A673 (cell line): ENCODE results near the gene IL34. TPM values are rescaled to one million over a fixed set of nuclear protein-coding genes. Genes with fewer than 3 reads are reported as not detected.

Experiments
- BruUV-seq: library from RNA; stranded (reverse); fragments of 400-500 nt; replicated peaks from 2 replicates; lab custom pipeline; 2021; lab: Mats Ljungman, UMichigan
- CTCF ChIA-PET: fragments of 300-600 bp; sonication (Branson Sonifier 250); formaldehyde crosslinking; loops from one replicate; lab custom pipeline; 2022; ENCODE audit warnings: antibody characterized with exemption; lab: Charles Lee
- POLR2A ChIA-PET: fragments of 300-600 bp; sonication (Branson Sonifier 250); formaldehyde crosslinking; loops from one replicate; lab custom pipeline; 2022; ENCODE audit warnings: antibody characterized with exemption; ENCODE audit not compliant: low non-redundant PET; lab: Charles Lee
- DNase-seq: peaks from one replicate; pipeline ENCODE4 v3.0.0-alpha.2; 2015; ENCODE audit warnings: low spot score
- H3K27ac ChIP-seq: fragments of 200-600 bp; sonication (generic); 2 replicates; pipeline ENCODE4 v1.5.1; 2016; ENCODE audit warnings: mixed run types, low read depth, mild to moderate bottlenecking, mixed read lengths, antibody characterized with exemption, low read length; ENCODE audit not compliant: poor library complexity, severe bottlenecking
- H3K27me3 ChIP-seq: fragments of 200-600 bp; sonication (generic); replicated peaks from 2 replicates; pipeline ENCODE4 v1.6.1; 2017; ENCODE audit warnings: mixed run types, low read depth, mild to moderate bottlenecking, mixed read lengths, antibody characterized with exemption, low read length; ENCODE audit not compliant: insufficient read depth, poor library complexity
- H3K36me3 ChIP-seq: fragments of 200-600 bp; sonication (generic); 2 replicates; pipeline ENCODE4 v1.6.1; 2016; ENCODE audit warnings: mixed run types, mild to moderate bottlenecking, mixed read lengths, antibody characterized with exemption, low read length; ENCODE audit not compliant: insufficient read depth, poor library complexity, severe bottlenecking
- H3K4me1 ChIP-seq: fragments of 200-600 bp; sonication (generic); 2 replicates; pipeline ENCODE4 v1.6.1; 2017; ENCODE audit warnings: mixed run types, mild to moderate bottlenecking, mixed read lengths, antibody characterized with exemption, low read length; ENCODE audit not compliant: insufficient read depth, poor library complexity, severe bottlenecking
- H3K4me3 ChIP-seq: fragments of 200-600 bp; sonication (generic); 2 replicates; pipeline ENCODE4 v1.5.1; 2016; ENCODE audit warnings: low read depth, mixed run types, mild to moderate bottlenecking, mixed read lengths, low read length; ENCODE audit not compliant: poor library complexity, severe bottlenecking
- H3K9me3 ChIP-seq: fragments of 200-600 bp; sonication (generic); 2 replicates; pipeline ENCODE4 v1.6.1; 2016; ENCODE audit warnings: mixed run types, low read depth, mild to moderate bottlenecking, mixed read lengths, antibody characterized with exemption, low read length; ENCODE audit not compliant: poor library complexity, severe bottlenecking
- CTCF ChIP-seq: fragments of 300-800, 200-600 bp; sonication (generic); conservative IDR thresholded peaks from 2 replicates; pipeline ENCODE4 v1.5.1; 2017; ENCODE audit warnings: low read depth, mild to moderate bottlenecking, antibody characterized with exemption, low read length, moderate library complexity, mixed read lengths
- EZH2 ChIP-seq: fragments of 200-600 bp; sonication (generic); IDR thresholded peaks from 2 replicates; pipeline ENCODE4 v1.6.1; 2017; ENCODE audit warnings: borderline replicate concordance, low read depth, mild to moderate bottlenecking, mixed read lengths, antibody characterized with exemption, low read length; ENCODE audit not compliant: poor library complexity, severe bottlenecking
- intact Hi-C: fragments of 100-400 bp; cut with micrococcal nuclease; formaldehyde crosslinking; loops from one replicate; pipeline ENCODE4 v1.10.0; 2022; ENCODE audit not compliant: unreplicated experiment
- total RNA-seq: library from RNA; stranded (reverse); gene quantifications from 2 replicates; pipeline ENCODE4 v1.2.3, GENCODE V29; 2021

Gene IL34
- total RNA-seq, 1 experiment from 2014 or later, result not detected

- Histone ChIP-seq H3K9me3 (no peaks in the 10 kb centered on the region), H3K27me3 (no peaks in the 10 kb centered on the region), H3K27ac (no peak overlapping the region), H3K36me3 (no peaks in the 10 kb centered on the region), H3K4me3 (no peak overlapping the region), H3K4me1 (peaks cover 6% of the 10 kb centered on the region)
- intact Hi-C loops, result no loop called here
- ChIA-PET CTCF (no interaction called here), POLR2A (no interaction called here)
- BruUV-seq, result no TSS peak
- TF ChIP-seq EZH2 (no peak), CTCF (no peak)
- no peak for DNase-seq
These were observed 52.5 kb downstream of the IL34 start for GRCh38 chr16:70698901-70699300.

GRCh38 chr16:70699696-70700095 is 53.3 kb downstream of the IL34 start:
- H3K36me3 ChIP-seq, result no peaks in the 10 kb centered on the region
- ChIA-PET CTCF (interaction anchor here (0.6 kb wide), 1 partner anchor 71 kb away, joined by 3 read pairs; no protein-coding TSS in a partner anchor), POLR2A (no interaction called here)
- intact Hi-C loops, result no loop called here
- no peak for DNase-seq
- H3K27ac ChIP-seq, result no peak overlapping the region
- H3K27me3 ChIP-seq, result no peaks in the 10 kb centered on the region
- TF ChIP-seq EZH2 (no peak), CTCF (no peak)
- no peaks in the 10 kb centered on the region for H3K9me3 ChIP-seq
- no TSS peak for BruUV-seq
- H3K4me3 ChIP-seq, result no peak overlapping the region
- peaks cover 6% of the 10 kb centered on the region for H3K4me1 ChIP-seq

GRCh38 chr16:70700101-70701020 is 54.0 kb downstream of the IL34 start:
- no peak overlapping the region for H3K27ac ChIP-seq
- intact Hi-C loops, result no loop called here
- BruUV-seq, result no TSS peak
- DNase-seq, result no peak
- CTCF ChIA-PET, result interaction anchor here (0.6 kb wide), 1 partner anchor 71 kb away, joined by 3 read pairs; no protein-coding TSS in a partner anchor
- H3K9me3 ChIP-seq, result no peaks in the 10 kb centered on the region
- peaks cover 6% of the 10 kb centered on the region for H3K4me1 ChIP-seq
- H3K36me3 ChIP-seq, result no peaks in the 10 kb centered on the region
- H3K4me3 ChIP-seq, result no peak overlapping the region
- H3K27me3 ChIP-seq, result no peaks in the 10 kb centered on the region
- TF ChIP-seq EZH2 (no peak), CTCF (no peak)
- POLR2A ChIA-PET, result no interaction called here
